NCI-H526 (cell line): Measurements from ENCODE around the gene TMEM117.
A peak's percentile ranks its signal among the peaks of the same experiment; 100 is the strongest.

Experiments used
- DNase-seq, 2 experiments: peaks; one replicate each; lab custom pipeline; 2025; lab: John Stamatoyannopoulos, UW

TMEM117 gene

GRCh38 chr12:43964033-43964432 lies 128.2 kb downstream of the TMEM117 start:
- no peak for DNase-seq

GRCh38 chr12:43964961-43965360 lies 129.1 kb downstream of the TMEM117 start:
- DNase-seq, result no peak

GRCh38 chr12:43965899-43966298 lies 130.0 kb downstream of the TMEM117 start:
- no peak for DNase-seq

- no peak for DNase-seq
These were observed 132.9 kb downstream of the TMEM117 start for GRCh38 chr12:43968736-43969135.

- no peak for DNase-seq
These were observed 134.0 kb downstream of the TMEM117 start for GRCh38 chr12:43969882-43970281.

GRCh38 chr12:43973385-43973784 lies 137.5 kb downstream of the TMEM117 start:
- no peak for DNase-seq

GRCh38 chr12:43973993-43974392 lies 138.1 kb downstream of the TMEM117 start:
- no peak for DNase-seq

- DNase-seq, result no peak
These were observed 140.1 kb downstream of the TMEM117 start for GRCh38 chr12:43976027-43976426.

- DNase-seq, result no peak
These were observed 142.7 kb downstream of the TMEM117 start for GRCh38 chr12:43978556-43978955.

GRCh38 chr12:43979450-43979849 lies 143.6 kb downstream of the TMEM117 start:
- no peak for DNase-seq

GRCh38 chr12:43980627-43981191 lies 144.8 kb downstream of the TMEM117 start:
- DNase-seq, result no peak

- no peak for DNase-seq
These were observed 145.8 kb downstream of the TMEM117 start for GRCh38 chr12:43981726-43982125.

- no peak for DNase-seq
These were observed 146.7 kb downstream of the TMEM117 start for GRCh38 chr12:43982544-43982943.

- no peak for DNase-seq
These were observed 153.1 kb downstream of the TMEM117 start for GRCh38 chr12:43988838-43989560.

- no peak for DNase-seq
These were observed 157.0 kb downstream of the TMEM117 start for GRCh38 chr12:43992856-43993255.

- DNase-seq, result peak; percentile 22 to 79
These were observed 164.6 kb downstream of the TMEM117 start for GRCh38 chr12:44000309-44000952.

GRCh38 chr12:44002607-44003006 lies 166.7 kb downstream of the TMEM117 start:
- no peak for DNase-seq

- no peak for DNase-seq
These were observed 167.8 kb downstream of the TMEM117 start for GRCh38 chr12:44003721-44004120.

GRCh38 chr12:44015333-44015941 lies 179.6 kb downstream of the TMEM117 start:
- peak; percentile 3 to 64 for DNase-seq

- no peak for DNase-seq
These were observed 181.3 kb downstream of the TMEM117 start for GRCh38 chr12:44017216-44017615.

GRCh38 chr12:44019118-44019517 lies 183.2 kb downstream of the TMEM117 start:
- DNase-seq, result no peak

GRCh38 chr12:44020555-44020954 lies 184.7 kb downstream of the TMEM117 start:
- DNase-seq, result no peak

GRCh38 chr12:44021471-44021971 lies 185.6 kb downstream of the TMEM117 start:
- DNase-seq, result no peak
